WERI-Rb-1 (cell line): Measurements from ENCODE around the gene P2RX7.

Experiments
- DNase-seq: peaks from one replicate; pipeline ENCODE4 v3.0.0-alpha.2; 2020
- H3K27ac ChIP-seq: fragments of 250-450 bp; sonication (Bioruptor Pico); 2 replicates; pipeline ENCODE4 v1.5.1; 2020; ENCODE audit warnings: mild to moderate bottlenecking, moderate library complexity
- H3K27me3 ChIP-seq: fragments of 250-450 bp; sonication (Bioruptor Pico); 2 replicates; pipeline ENCODE4 v1.5.1; 2021; ENCODE audit warnings: mild to moderate bottlenecking, low read depth, moderate library complexity; ENCODE audit not compliant: insufficient read depth, severe bottlenecking
- H3K36me3 ChIP-seq: fragments of 250-450 bp; sonication (Bioruptor Pico); 2 replicates; pipeline ENCODE4 v1.5.1; 2020; ENCODE audit warnings: mild to moderate bottlenecking, moderate library complexity
- H3K4me3 ChIP-seq: 2 replicates; pipeline ENCODE4 v1.5.1; 2011; ENCODE audit warnings: low read depth, mild to moderate bottlenecking, control low read depth, low read length
- H3K9me3 ChIP-seq: fragments of 250-450 bp; sonication (Bioruptor Pico); 2 replicates; pipeline ENCODE4 v1.5.1; 2021; ENCODE audit warnings: mild to moderate bottlenecking, moderate library complexity; ENCODE audit not compliant: severe bottlenecking
- CTCF ChIP-seq: IDR thresholded peaks from 2 replicates; pipeline ENCODE4 v1.5.1; 2011; ENCODE audit warnings: low read depth, mild to moderate bottlenecking, control low read depth, inconsistent platforms, low read length

The P2RX7 gene

GRCh38 chr12:121212875-121213274 is 80.2 kb downstream of the P2RX7 start:
- H3K27me3 ChIP-seq = no peaks in the 10 kb centered on the region
- H3K27ac ChIP-seq = no peak overlapping the region
- H3K4me3 ChIP-seq = no peak overlapping the region
- H3K36me3 ChIP-seq = no peaks in the 10 kb centered on the region
- DNase-seq = no peak
- H3K9me3 ChIP-seq = no peaks in the 10 kb centered on the region
- TF ChIP-seq CTCF = no peak

GRCh38 chr12:121214166-121214777 is 81.6 kb downstream of the P2RX7 start:
- H3K9me3 ChIP-seq = no peaks in the 10 kb centered on the region
- no peaks in the 10 kb centered on the region for H3K27me3 ChIP-seq
- H3K36me3 ChIP-seq = no peaks in the 10 kb centered on the region
- DNase-seq = no peak
- H3K27ac ChIP-seq = no peak overlapping the region
- H3K4me3 ChIP-seq = no peak overlapping the region
- TF ChIP-seq CTCF = no peak

GRCh38 chr12:121214855-121215745 is 82.4 kb downstream of the P2RX7 start:
- no peak for DNase-seq
- Histone ChIP-seq H3K4me3 (no peak overlapping the region), H3K27ac (no peak overlapping the region), H3K9me3 (no peaks in the 10 kb centered on the region), H3K27me3 (no peaks in the 10 kb centered on the region), H3K36me3 (no peaks in the 10 kb centered on the region)
- TF ChIP-seq CTCF = no peak

GRCh38 chr12:121216102-121216501 is 83.4 kb downstream of the P2RX7 start:
- H3K9me3 ChIP-seq = no peaks in the 10 kb centered on the region
- H3K27me3 ChIP-seq = no peaks in the 10 kb centered on the region
- no peak for DNase-seq
- H3K27ac ChIP-seq = no peak overlapping the region
- no peak overlapping the region for H3K4me3 ChIP-seq
- no peaks in the 10 kb centered on the region for H3K36me3 ChIP-seq
- no peak for TF ChIP-seq CTCF

GRCh38 chr12:121217063-121217462 is 84.4 kb downstream of the P2RX7 start:
- Histone ChIP-seq H3K27me3 (no peaks in the 10 kb centered on the region), H3K4me3 (no peak overlapping the region), H3K36me3 (no peaks in the 10 kb centered on the region), H3K9me3 (no peaks in the 10 kb centered on the region), H3K27ac (no peak overlapping the region)
- no peak for TF ChIP-seq CTCF
- no peak for DNase-seq

GRCh38 chr12:121217761-121218160 is 85.1 kb downstream of the P2RX7 start:
- H3K4me3 ChIP-seq = no peak overlapping the region
- no peaks in the 10 kb centered on the region for H3K27me3 ChIP-seq
- H3K27ac ChIP-seq = no peak overlapping the region
- H3K36me3 ChIP-seq = no peaks in the 10 kb centered on the region
- no peaks in the 10 kb centered on the region for H3K9me3 ChIP-seq
- no peak for TF ChIP-seq CTCF
- no peak for DNase-seq
